Aorta (tissue), 5 donors: ENCODE measurements around the gene CCDC88A. TPM values are rescaled to one million over a fixed set of nuclear protein-coding genes. Genes with fewer than 3 reads are reported as not detected.

Experiments used
- ATAC-seq: fragments of 200-7000 bp; cut with Tn5 transposase; one replicate; pipeline ENCODE4 v1.9.1; 2022; ENCODE audit warnings: moderate library complexity; ENCODE audit not compliant: low FRiP score
- DNase-seq, 2 donors: peaks; one replicate each; pipeline ENCODE4 v3.0.0-alpha.2; 2020
- H3K27ac ChIP-seq, 2 donors: one replicate each; pipeline ENCODE4 v1.5.1; 2013; ENCODE audit warnings: low read length in 2 of 2, mild to moderate bottlenecking in 2 of 2, moderate library complexity in 2 of 2, control low read depth in 1 of 2, inconsistent platforms in 1 of 2, low read depth in 1 of 2
- H3K27me3 ChIP-seq, 2 donors: one replicate each; pipeline ENCODE4 v1.6.1; 2013; ENCODE audit warnings: control low read depth in 1 of 2, low read length in 1 of 2, mild to moderate bottlenecking in 1 of 2, moderate library complexity in 1 of 2; ENCODE audit not compliant: insufficient read depth in 2 of 2, control insufficient read depth in 1 of 2
- H3K36me3 ChIP-seq, 2 donors: one replicate each; pipeline ENCODE4 v1.6.1; 2013; ENCODE audit warnings: control low read depth in 1 of 2, low read length in 1 of 2, mild to moderate bottlenecking in 1 of 2; ENCODE audit not compliant: insufficient read depth in 2 of 2, control insufficient read depth in 1 of 2
- H3K4me1 ChIP-seq, 2 donors: one replicate each; pipeline ENCODE4 v1.6.1; 2013; ENCODE audit warnings: low read length in 2 of 2, control low read depth in 1 of 2, mild to moderate bottlenecking in 1 of 2, moderate library complexity in 1 of 2; ENCODE audit not compliant: insufficient read depth in 2 of 2, control insufficient read depth in 1 of 2
- H3K4me3 ChIP-seq, 2 donors: one replicate each; pipeline ENCODE4 v1.5.1; 2013; ENCODE audit warnings: low read length in 2 of 2, control low read depth in 1 of 2, mild to moderate bottlenecking in 1 of 2
- H3K9me3 ChIP-seq: one replicate; pipeline ENCODE4 v1.6.1; 2013; ENCODE audit warnings: mild to moderate bottlenecking, low read length; ENCODE audit not compliant: control insufficient read depth
- WGBS, 2 donors: extraction: QIAGEN DNeasy Blood & Tissue Kit; methylation state at CpG; one replicate each; pipeline ENCODE4 v1.1.7; 2013; 5-methylcytosine and 5-hydroxymethylcytosine counted together
- intact Hi-C, 2 donors: fragments of 100-400 bp; cut with DNase I; formaldehyde crosslinking; loops; one replicate each; pipeline versions ENCODE4 v1.14.2 to v1.15.0; 2022
- polyA plus RNA-seq, 2 donors: library from polyadenylated mRNA; stranded (reverse); fragments of 200-250 nt; gene quantifications; one replicate each; pipeline ENCODE4 v1.2.3, GENCODE V29; 2013
- total RNA-seq, 2 donors: library from RNA; stranded (reverse); fragmentation: NEBNext Ultra II Directional; extraction: Animal tissue kit (Norgen Biotek cat#: 25700); gene quantifications; one replicate each; pipeline ENCODE4 v1.2.1, GENCODE V29; 2021
- donor health status: healthy with polysubstance abuse.
- donor health status: Bipolar disorder and iron deficiency.
- donor health status: DM: no; HTN: no; CAD: no.
- donor health status: DM: no; HTN: no; CAD: no.
- donor health status: DM: yes; HTN: yes; CAD: no.

Gene CCDC88A
- total and polyA plus RNA-seq, 4 donors, result 17.4 to 92.4 (median 47.7) TPM

DNA sequence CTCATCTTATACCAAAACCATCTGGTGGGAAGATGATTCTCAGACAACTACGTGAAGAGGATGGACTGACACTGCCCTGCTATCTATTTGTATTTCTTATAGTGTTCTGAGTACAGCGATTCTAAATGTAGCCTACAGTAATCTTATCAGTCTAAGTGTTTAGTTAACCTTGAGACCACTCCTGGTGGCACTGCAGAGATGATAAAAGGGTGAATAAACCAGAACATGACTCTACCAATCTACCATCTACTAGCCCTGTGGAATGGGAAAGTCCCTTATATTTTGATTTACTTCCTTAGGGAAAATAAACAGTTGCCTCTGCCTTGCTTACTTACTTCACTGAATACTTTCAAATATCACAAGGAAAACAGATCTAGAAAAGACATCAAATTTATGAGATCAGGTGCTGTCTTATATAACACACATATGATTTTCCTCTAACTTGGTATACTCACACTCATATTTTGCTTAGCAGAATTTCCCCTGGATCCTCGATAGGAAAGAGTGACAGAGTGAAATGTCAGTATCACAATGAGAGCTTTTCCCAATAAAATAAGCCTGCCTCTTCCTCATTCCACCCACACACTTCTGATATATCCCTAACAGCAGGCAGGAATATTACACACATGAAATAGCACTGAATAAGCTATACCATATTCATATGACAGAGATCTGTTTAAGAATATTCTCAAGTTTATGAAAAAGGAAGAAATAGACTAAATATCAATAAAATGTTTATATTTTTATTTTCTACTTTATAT is 92.0 kb downstream of the CCDC88A start:
- Histone ChIP-seq H3K9me3 (no peaks in the 10 kb centered on the region), H3K27ac (no peak overlapping the region), H3K4me1 (no peaks in the 10 kb centered on the region), H3K27me3 (no peaks in the 10 kb centered on the region), H3K36me3 (no peaks in the 10 kb centered on the region), H3K4me3 (no peak overlapping the region)
- ATAC-seq (no peak), DNase-seq (no peak)
- 92 to 93% methylated on average over 3 of the region's 3 CpGs for WGBS, 2 donors
- intact Hi-C loops, result no loop called here

DNA sequence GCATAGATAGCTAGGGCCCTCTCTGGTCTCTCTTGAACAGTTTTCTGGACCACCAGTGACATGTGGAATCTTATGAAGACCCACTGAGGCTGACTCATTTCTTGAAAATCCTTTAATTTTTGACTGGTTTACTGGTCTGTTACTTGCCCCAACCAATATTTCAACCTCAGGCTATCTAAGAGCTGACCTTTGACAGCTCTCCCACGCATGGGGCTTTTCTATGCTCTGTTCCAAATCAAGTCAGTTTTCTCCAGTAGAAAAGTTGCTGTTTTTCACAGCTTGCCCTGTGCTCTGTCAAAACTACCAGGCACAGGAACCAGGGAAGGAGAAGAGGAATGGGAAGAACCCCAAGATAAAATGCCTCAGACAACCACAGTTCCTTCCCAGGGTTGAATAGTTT is 104.7 kb downstream of the CCDC88A start:
- no peaks in the 10 kb centered on the region for H3K9me3 ChIP-seq
- 76 to 78% methylated on average over 1 of the region's 1 CpG for WGBS, 2 donors
- ATAC-seq (no peak), DNase-seq (no peak)
- intact Hi-C loops, result no loop called here
- no peak overlapping the region for H3K27ac ChIP-seq
- H3K4me1 ChIP-seq, result no peaks in the 10 kb centered on the region
- H3K27me3 ChIP-seq, result no peaks in the 10 kb centered on the region
- no peaks in the 10 kb centered on the region for H3K36me3 ChIP-seq
- H3K4me3 ChIP-seq, result no peak overlapping the region

DNA sequence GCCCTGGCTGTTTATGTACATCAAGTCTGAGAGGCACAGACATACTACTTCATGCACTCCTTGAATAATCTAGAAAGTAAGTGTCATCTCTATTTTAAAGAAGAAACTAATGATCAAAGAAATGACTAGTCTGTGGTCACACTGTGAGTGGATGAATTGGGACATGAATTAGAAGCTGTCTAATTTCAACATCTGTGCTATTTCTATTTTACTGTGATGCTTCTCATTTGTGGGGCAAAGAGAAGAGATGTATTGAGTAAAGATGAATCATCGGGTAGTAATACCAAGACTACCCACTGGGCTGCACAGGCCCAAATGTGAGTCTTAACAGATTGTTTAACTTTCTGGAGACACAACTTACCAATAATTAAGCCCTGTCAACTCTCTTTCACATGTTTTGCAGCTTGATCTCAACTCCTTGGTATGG is 108.2 kb downstream of the CCDC88A start:
- no peak overlapping the region for H3K4me3 ChIP-seq
- no peaks in the 10 kb centered on the region for H3K9me3 ChIP-seq
- DNase-seq (no peak), ATAC-seq (no peak)
- 90 to 91% methylated on average over 1 of the region's 1 CpG for WGBS, 2 donors
- H3K27me3 ChIP-seq, result no peaks in the 10 kb centered on the region
- no peaks in the 10 kb centered on the region for H3K36me3 ChIP-seq
- H3K4me1 ChIP-seq, result no peaks in the 10 kb centered on the region
- intact Hi-C loops, result no loop called here
- H3K27ac ChIP-seq, result no peak overlapping the region

DNA sequence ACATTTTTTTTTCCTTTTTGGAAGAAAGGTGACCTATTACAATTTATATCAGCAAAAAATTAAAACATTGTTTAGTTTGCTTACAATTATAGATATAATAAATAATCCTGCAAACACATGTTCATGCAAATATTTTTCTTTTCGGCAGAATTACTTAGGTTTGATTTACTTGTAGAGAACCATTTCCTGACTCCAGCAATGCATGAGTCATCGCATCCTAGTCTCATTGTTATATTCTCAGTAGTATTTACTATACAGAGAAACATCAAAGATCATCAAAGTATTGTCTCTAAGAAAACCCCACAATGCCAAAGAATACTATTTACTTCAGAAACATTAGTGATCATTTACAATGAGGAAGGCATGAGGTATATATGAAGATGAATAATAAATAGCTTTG is 110.2 kb downstream of the CCDC88A start:
- no peak overlapping the region for H3K27ac ChIP-seq
- no peak for ATAC-seq
- no peak overlapping the region for H3K4me3 ChIP-seq
- 67 to 69% methylated on average over 2 of the region's 2 CpGs for WGBS, 2 donors
- H3K27me3 ChIP-seq, result no peaks in the 10 kb centered on the region
- no peaks in the 10 kb centered on the region for H3K9me3 ChIP-seq
- H3K4me1 ChIP-seq, result no peaks in the 10 kb centered on the region
- DNase-seq, result no peak
- intact Hi-C loops, result no loop called here
- H3K36me3 ChIP-seq, result no peaks in the 10 kb centered on the region

DNA sequence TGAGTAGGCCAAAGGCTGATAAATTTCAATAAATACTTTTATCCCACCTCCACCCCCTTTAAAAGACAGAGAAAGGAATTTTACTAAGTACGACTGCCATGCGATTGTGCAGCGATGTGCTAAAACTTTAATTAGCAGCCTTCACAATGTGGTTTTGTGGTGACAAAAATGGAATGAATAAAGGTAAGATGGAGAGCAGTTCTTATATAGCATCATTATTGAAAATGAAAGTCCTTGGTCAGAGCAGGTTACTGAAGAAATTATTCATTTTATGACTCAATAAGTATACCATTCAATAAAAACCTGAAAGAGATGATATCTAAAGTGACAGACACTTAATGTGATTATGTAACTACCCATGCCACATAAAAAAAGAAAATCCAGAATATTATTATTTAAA is 117.4 kb downstream of the CCDC88A start:
- no peak for DNase-seq
- Histone ChIP-seq H3K27me3 (no peaks in the 10 kb centered on the region), H3K4me1 (no peaks in the 10 kb centered on the region), H3K9me3 (no peaks in the 10 kb centered on the region), H3K36me3 (no peaks in the 10 kb centered on the region), H3K27ac (no peak overlapping the region), H3K4me3 (no peak overlapping the region)
- intact Hi-C loops, result no loop called here
- 93 to 95% methylated on average over 3 of the region's 3 CpGs for WGBS, 2 donors
- no peak for ATAC-seq

DNA sequence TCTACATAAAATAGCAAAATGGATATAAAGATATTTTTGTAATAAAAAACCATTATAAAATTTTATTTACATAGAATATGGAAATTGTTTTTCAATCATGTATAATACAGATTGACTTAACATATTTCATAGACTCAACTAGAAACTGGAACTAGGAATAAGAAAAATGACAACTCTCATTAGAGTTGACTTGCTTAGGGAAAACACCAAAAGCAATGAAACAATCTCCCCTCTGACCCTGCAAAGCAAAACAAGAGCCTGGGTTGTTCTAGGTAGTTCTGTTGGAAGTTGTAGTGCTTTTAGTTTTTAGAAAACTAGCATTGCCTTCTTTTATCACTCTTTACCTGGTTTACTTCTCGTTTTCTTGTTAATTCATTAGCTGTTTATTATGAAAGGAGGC is 118.4 kb downstream of the CCDC88A start:
- DNase-seq, result no peak
- no peaks in the 10 kb centered on the region for H3K27me3 ChIP-seq
- H3K4me3 ChIP-seq, result no peak overlapping the region
- 99 to 100% methylated on average over 1 of the region's 1 CpG for WGBS, 2 donors
- no peaks in the 10 kb centered on the region for H3K9me3 ChIP-seq
- no peaks in the 10 kb centered on the region for H3K4me1 ChIP-seq
- ATAC-seq, result no peak
- no peak overlapping the region for H3K27ac ChIP-seq
- intact Hi-C loops, result no loop called here
- H3K36me3 ChIP-seq, result no peaks in the 10 kb centered on the region

DNA sequence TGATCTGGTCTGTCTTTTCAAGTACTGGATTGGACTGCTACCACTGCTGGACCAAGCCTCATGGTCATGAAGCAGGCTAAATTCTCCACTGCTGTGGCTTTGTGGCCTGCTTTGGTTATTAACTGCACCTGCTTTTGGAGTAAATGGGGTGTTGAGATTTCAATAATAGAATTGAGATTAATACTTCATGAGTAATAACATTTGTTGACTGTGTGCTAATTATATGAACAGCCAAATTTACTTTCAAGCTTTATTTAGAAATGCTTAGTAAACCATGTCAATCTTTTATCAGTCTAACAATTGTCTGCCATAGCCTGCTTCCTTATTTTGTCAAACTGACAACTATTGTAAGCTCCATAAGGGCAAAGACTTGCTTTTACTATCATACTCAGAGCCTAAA is 123.3 kb downstream of the CCDC88A start:
- intact Hi-C loops, result no loop called here
- H3K27me3 ChIP-seq, result no peaks in the 10 kb centered on the region
- no peak overlapping the region for H3K27ac ChIP-seq
- ATAC-seq (no peak), DNase-seq (no peak)
- H3K9me3 ChIP-seq, result no peaks in the 10 kb centered on the region
- peaks cover 1 to 4% of the 10 kb centered on the region in 2 donors for H3K36me3 ChIP-seq
- H3K4me3 ChIP-seq, result no peak overlapping the region
- no peaks in the 10 kb centered on the region for H3K4me1 ChIP-seq

DNA sequence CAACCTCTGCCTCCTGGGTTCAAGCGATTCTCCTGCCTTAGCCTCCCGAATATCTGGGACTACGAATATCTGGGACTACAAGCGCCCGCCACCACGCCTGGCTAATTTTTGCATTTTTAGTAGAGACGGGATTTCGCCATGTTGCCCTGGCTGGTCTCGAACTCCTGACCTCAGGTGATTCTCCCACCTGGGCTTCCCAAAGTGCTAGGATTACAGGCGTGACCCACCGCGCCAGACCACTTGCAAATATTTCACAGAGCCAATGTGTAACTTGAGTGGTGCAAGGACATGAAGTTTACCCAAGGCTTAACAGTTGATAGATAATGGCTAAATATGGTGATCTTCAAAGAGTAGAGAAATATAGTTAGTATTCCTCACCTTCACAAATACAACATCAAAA is 136.6 kb downstream of the CCDC88A start:
- Histone ChIP-seq H3K4me3 (peak overlapping the region in 1 of 2 donors; percentile 43), H3K4me1 (no peaks in the 10 kb centered on the region), H3K27ac (no peak overlapping the region), H3K27me3 (no peaks in the 10 kb centered on the region), H3K9me3 (no peaks in the 10 kb centered on the region), H3K36me3 (no peaks in the 10 kb centered on the region)
- intact Hi-C loops, result loop anchor here (5.0 kb wide), 1 partner anchor 134 kb away; the partner anchor contains the start of gene CCDC88A (in 2 of the 2)
- WGBS, 2 donors, result 94 to 96% methylated on average over 12 of the region's 12 CpGs
- no peak for DNase-seq
- ATAC-seq, result no peak
